ENCODE data around the gene SMURF1. TPM values are rescaled to one million over a fixed set of nuclear protein-coding genes. Genes with fewer than 3 reads are reported as not detected.

Gene SMURF1
- total RNA-seq, 1 donor from 2014 or later, result 30.2 TPM

DNA sequence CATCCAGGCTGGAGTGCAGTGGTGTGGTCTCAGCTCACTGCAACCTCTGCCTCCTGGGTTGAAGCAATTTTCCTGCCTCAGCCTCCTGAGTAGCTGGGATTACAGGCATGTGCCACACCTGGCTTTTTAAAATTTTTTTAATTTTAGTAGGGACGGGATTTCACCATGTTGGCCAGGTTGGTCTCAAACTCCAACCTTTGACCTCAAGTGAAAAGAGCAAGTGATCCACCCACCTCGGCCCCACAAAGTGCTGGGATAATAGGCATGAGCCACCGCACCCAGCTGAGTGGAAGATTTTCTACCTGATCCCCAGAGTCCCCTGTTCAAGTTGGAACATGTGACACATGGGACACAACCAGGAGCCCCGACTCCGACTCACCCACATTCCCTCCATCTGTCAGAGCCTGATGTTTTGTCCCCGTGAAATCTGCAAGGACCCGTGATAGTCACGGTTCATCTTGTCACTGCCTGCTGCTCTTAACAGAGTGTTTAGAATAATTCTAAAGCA lies 104.5 kb downstream of the SMURF1 start:
- Mint-ChIP-seq H3K9me3 (ENCODE audit: low read depth) (no peaks in the 10 kb centered on the region), H3K27ac (ENCODE audit: unreplicated experiment) (peak overlapping the region; percentile 32), H3K36me3 (ENCODE audit: low read depth) (peaks cover 62% of the 10 kb centered on the region), H3K27me3 (ENCODE audit: low read depth) (no peaks in the 10 kb centered on the region), H3K4me1 (ENCODE audit: low read depth) (peaks cover 39% of the 10 kb centered on the region), H3K4me3 (ENCODE audit: unreplicated experiment) (no peak overlapping the region)
- TF ChIP-seq, protein P1, sequence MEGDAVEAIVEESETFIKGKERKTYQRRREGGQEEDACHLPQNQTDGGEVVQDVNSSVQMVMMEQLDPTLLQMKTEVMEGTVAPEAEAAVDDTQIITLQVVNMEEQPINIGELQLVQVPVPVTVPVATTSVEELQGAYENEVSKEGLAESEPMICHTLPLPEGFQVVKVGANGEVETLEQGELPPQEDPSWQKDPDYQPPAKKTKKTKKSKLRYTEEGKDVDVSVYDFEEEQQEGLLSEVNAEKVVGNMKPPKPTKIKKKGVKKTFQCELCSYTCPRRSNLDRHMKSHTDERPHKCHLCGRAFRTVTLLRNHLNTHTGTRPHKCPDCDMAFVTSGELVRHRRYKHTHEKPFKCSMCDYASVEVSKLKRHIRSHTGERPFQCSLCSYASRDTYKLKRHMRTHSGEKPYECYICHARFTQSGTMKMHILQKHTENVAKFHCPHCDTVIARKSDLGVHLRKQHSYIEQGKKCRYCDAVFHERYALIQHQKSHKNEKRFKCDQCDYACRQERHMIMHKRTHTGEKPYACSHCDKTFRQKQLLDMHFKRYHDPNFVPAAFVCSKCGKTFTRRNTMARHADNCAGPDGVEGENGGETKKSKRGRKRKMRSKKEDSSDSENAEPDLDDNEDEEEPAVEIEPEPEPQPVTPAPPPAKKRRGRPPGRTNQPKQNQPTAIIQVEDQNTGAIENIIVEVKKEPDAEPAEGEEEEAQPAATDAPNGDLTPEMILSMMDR (IDR thresholded peaks at IDR 0.05), result no peak
- no peak for DNase-seq (ENCODE audit: low spot score)

DNA sequence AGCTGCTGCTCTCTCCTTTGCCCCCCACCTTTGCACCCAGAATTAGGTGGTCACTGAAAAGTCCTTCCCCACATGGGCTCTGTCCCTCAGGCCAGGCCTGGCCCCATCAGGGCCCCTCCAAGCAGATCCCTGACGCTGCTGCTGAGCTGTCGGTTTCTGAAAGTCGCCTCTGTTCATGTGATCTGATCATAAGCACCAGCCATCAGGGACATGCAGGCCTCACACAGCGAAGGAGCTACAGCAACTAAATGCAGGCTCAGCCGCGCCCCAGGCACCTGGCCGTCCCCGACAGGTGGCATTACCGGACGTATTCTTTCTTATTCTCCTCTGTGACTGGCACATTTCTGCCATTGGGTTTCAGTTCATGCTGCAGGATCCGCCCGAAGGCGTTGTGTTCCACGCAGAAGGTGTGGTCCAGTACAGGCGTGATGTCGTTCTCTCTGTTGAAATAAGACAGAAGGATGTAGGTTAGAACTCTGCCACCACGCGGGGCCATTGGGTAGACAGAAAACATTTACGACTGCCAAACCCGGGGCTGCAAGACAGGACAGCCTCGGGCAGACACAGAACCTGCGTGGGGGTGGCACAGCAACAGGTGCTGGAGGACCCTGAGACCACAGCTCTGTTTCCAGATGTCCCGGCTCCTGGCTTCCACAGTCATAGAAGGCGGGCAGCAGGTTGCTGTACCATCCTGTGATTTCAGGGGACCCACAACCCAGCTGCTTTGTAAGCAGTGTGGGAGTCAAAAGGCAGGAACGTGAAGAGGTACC lies 105.6 kb downstream of the SMURF1 start:
- Mint-ChIP-seq H3K4me3 (ENCODE audit: unreplicated experiment) (no peak overlapping the region), H3K27ac (ENCODE audit: unreplicated experiment) (no peak overlapping the region)

DNA sequence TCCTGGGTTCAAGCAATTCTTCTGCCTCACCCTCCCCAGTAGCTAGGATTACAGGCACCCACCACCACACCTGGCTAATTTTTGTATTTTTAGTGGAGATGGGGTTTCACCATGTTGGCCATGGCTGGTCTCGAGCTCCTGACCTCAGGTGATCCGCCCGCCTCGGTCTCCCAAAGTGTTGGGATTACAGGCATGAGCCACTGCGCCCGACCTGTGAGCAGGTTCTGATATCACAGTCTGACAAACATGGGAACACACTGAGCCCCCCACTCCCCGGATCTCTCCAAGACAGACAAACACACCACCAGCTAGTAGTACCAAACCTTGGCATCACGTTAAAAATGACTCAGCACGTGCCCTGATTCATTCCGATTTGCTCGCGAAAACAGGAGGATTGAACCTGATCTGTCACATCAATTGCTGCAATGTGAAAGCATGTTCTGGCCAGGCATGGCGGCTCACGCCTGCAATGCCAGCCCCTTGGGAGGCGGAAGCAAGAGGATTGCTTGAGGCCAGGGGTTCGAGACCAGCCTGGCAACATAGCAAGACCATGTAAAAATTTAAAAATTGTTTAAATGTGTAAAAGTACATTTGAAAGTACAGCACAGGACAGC lies 106.5 kb downstream of the SMURF1 start:
- Mint-ChIP-seq H3K27me3 (ENCODE audit: low read depth) (no peaks in the 10 kb centered on the region), H3K36me3 (ENCODE audit: low read depth) (peaks cover 58% of the 10 kb centered on the region), H3K4me1 (ENCODE audit: low read depth) (peaks cover 24% of the 10 kb centered on the region), H3K9me3 (ENCODE audit: low read depth) (no peaks in the 10 kb centered on the region), H3K27ac (ENCODE audit: unreplicated experiment) (no peak overlapping the region), H3K4me3 (ENCODE audit: unreplicated experiment) (no peak overlapping the region)
- TF ChIP-seq, protein P1 (IDR thresholded peaks at IDR 0.05), result no peak
- DNase-seq (ENCODE audit: low spot score), result no peak

More for the DNA sequence above, 105.6 kb downstream of the SMURF1 start:
- no peaks in the 10 kb centered on the region for H3K9me3 Mint-ChIP-seq (ENCODE audit: low read depth)
- H3K27me3 Mint-ChIP-seq (ENCODE audit: low read depth), result no peaks in the 10 kb centered on the region
- DNase-seq (ENCODE audit: low spot score), result no peak
- H3K36me3 Mint-ChIP-seq (ENCODE audit: low read depth), result peaks cover 56% of the 10 kb centered on the region
- peaks cover 33% of the 10 kb centered on the region for H3K4me1 Mint-ChIP-seq (ENCODE audit: low read depth)
- TF ChIP-seq, protein P1 (IDR thresholded peaks at IDR 0.05), result no peak

DNA sequence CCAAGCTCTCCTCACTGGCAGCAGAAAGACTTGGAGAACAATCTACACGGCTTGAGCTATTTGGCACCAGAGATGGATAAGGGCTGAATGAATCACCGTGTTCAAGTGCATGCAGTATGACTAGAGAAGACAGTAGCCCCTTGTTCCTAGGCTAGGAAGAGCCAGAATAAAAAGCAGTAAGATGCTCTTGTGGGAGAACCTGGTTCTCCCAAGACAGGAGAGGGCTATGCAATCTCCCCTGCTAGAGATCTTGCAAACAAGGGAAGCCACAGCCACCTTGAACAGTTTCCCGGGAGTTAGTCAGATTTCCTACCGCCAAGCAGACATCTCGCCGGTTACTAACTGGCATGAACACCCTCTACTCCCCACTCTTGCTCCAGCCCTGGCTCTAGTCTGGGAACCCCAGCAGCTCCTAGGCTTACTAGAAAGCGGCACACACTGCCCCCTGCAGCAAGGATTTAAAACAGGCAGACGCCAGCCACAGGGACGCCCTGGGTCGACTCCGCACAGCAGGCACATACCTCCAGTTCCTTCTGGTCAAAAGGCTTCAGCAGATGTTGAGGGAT lies 107.3 kb downstream of the SMURF1 start:
- DNase-seq (ENCODE audit: low spot score), result no peak
- Mint-ChIP-seq H3K9me3 (ENCODE audit: low read depth) (no peaks in the 10 kb centered on the region), H3K4me3 (ENCODE audit: unreplicated experiment) (no peak overlapping the region), H3K4me1 (ENCODE audit: low read depth) (peaks cover 20% of the 10 kb centered on the region), H3K27me3 (ENCODE audit: low read depth) (no peaks in the 10 kb centered on the region), H3K36me3 (ENCODE audit: low read depth) (peaks cover 57% of the 10 kb centered on the region), H3K27ac (ENCODE audit: unreplicated experiment) (peak overlapping the region; percentile 24)
- TF ChIP-seq, protein P1 (IDR thresholded peaks at IDR 0.05), result peak; percentile 77

Data from chondrocyte (in vitro differentiated cells).